Karpas-422 (cell line): ENCODE results near the gene IL18BP. TPM values are rescaled to one million over a fixed set of nuclear protein-coding genes. Genes with fewer than 3 reads are reported as not detected.

Experiments
- DNase-seq: peaks from one replicate; pipeline ENCODE4 v3.0.0-alpha.2; 2015
- H2AFZ ChIP-seq: fragments of 200-600 bp; sonication (generic); 2 replicates; pipeline ENCODE4 v1.6.1; 2014; ENCODE audit warnings: antibody characterized with exemption, low read length, mixed read lengths
- H3K27ac ChIP-seq: fragments of 200-600 bp; sonication (generic); 2 replicates; pipeline ENCODE4 v1.5.1; 2014; ENCODE audit warnings: mild to moderate bottlenecking, low read length, moderate library complexity
- H3K27me3 ChIP-seq: fragments of 200-600 bp; sonication (generic); 2 replicates; pipeline ENCODE4 v1.6.1; 2014; ENCODE audit warnings: low read length, mixed read lengths
- H3K36me3 ChIP-seq: fragments of 200-600 bp; sonication (generic); 2 replicates; pipeline ENCODE4 v1.6.1; 2014; ENCODE audit warnings: low read length, mixed read lengths; ENCODE audit not compliant: insufficient read depth
- H3K4me1 ChIP-seq: fragments of 200-600 bp; sonication (generic); 2 replicates; pipeline ENCODE4 v1.6.1; 2014; ENCODE audit warnings: mild to moderate bottlenecking, low read length, mixed read lengths
- H3K4me2 ChIP-seq: fragments of 200-600 bp; sonication (generic); 2 replicates; pipeline ENCODE4 v1.6.1; 2014; ENCODE audit warnings: low read length, low read depth, mild to moderate bottlenecking; ENCODE audit not compliant: poor library complexity, severe bottlenecking
- H3K4me3 ChIP-seq: fragments of 200-600 bp; sonication (generic); 2 replicates; pipeline ENCODE4 v1.5.1; 2014; ENCODE audit warnings: mild to moderate bottlenecking, antibody characterized with exemption, low read length, mixed read lengths
- H3K79me2 ChIP-seq: fragments of 200-600 bp; sonication (generic); 2 replicates; pipeline ENCODE4 v1.6.1; 2014; ENCODE audit warnings: mild to moderate bottlenecking, low read length, mixed read lengths
- H3K9ac ChIP-seq: fragments of 200-600 bp; sonication (generic); 2 replicates; pipeline ENCODE4 v1.6.0; 2014; ENCODE audit warnings: low read length
- H3K9me2 ChIP-seq: fragments of 200-600 bp; sonication (generic), shearing (Covaris generic); replicated peaks from 2 replicates; pipeline ENCODE4 v1.6.0; 2014; ENCODE audit warnings: mild to moderate bottlenecking, low read length, moderate library complexity; ENCODE audit not compliant: insufficient read depth
- H3K9me3 ChIP-seq: fragments of 300-700, 200-600 bp; sonication (generic); 2 replicates; pipeline ENCODE4 v1.6.1; 2014; ENCODE audit warnings: low read length, mixed read lengths
- H4K20me1 ChIP-seq: fragments of 200-600 bp; sonication (generic); 2 replicates; pipeline ENCODE4 v1.6.1; 2014; ENCODE audit warnings: mild to moderate bottlenecking, antibody characterized with exemption, low read length, low read depth; ENCODE audit not compliant: insufficient read depth
- total RNA-seq: library from RNA; depleted of rRNA; stranded (reverse); fragments of >200 nt; shearing (Covaris generic); gene quantifications from 2 replicates; pipeline ENCODE4 v1.2.3, GENCODE V29; 2014; ENCODE audit warnings: low replicate concordance

Gene IL18BP
- total RNA-seq, 1 experiment from 2014 or later: 5.4 TPM

DNA sequence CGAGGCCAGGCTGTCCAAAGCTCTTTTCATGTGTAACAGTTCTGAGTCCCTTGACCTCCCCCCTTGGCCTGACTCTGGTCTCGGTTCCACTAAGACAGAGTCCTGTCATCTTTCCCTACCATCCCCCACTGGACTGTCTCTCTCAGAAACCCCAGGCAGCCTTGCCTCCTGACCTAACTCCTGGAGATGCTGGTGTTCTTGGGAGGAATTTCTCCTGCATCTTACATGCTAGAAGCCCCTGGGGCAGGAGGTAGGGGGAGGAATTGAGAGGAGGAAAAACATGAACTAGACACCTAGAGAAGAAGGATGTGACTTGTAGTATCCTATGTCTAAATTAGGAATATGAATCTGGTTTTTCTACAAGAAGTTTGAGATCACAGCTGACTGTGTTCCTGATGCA is 648 bp upstream of the IL18BP start:
- Histone ChIP-seq H2AFZ (no peak overlapping the region), H3K4me2 (no peak overlapping the region), H3K27me3 (no peaks in the 10 kb centered on the region), H3K9ac (no peak overlapping the region), H3K79me2 (no peaks in the 10 kb centered on the region), H3K27ac (no peak overlapping the region), H3K36me3 (peaks cover 6% of the 10 kb centered on the region; the same call in 1 of the 2 replicates), H3K9me3 (no peaks in the 10 kb centered on the region), H3K9me2 (no peaks in the 10 kb centered on the region), H4K20me1 (no peaks in the 10 kb centered on the region), H3K4me1 (peaks cover 22% of the 10 kb centered on the region), H3K4me3 (no peak overlapping the region)
- DNase-seq: no peak

DNA sequence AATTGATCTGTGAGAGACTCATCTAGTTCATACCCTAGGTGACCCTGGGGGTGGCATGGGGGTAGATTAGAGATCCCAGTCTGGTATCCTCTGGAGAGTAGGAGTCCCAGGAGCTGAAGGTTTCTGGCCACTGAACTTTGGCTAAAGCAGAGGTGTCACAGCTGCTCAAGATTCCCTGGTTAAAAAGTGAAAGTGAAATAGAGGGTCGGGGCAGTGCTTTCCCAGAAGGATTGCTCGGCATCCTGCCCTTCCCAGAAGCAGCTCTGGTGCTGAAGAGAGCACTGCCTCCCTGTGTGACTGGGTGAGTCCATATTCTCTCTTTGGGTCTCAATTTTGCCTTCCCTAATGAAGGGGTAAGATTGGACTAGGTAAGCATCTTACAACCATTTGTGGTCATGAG is 653 bp downstream of the IL18BP start:
- H3K9me3 ChIP-seq: no peaks in the 10 kb centered on the region
- DNase-seq: no peak
- peaks cover 8% of the 10 kb centered on the region; the same call in 1 of the 2 replicates for H3K36me3 ChIP-seq
- H3K4me1 ChIP-seq: peaks cover 13% of the 10 kb centered on the region
- no peak overlapping the region for H3K27ac ChIP-seq
- H3K27me3 ChIP-seq: no peaks in the 10 kb centered on the region
- no peaks in the 10 kb centered on the region for H3K9me2 ChIP-seq
- H3K9ac ChIP-seq: no peak overlapping the region
- H3K79me2 ChIP-seq: no peaks in the 10 kb centered on the region
- H3K4me3 ChIP-seq: no peak overlapping the region
- H4K20me1 ChIP-seq: no peaks in the 10 kb centered on the region
- H2AFZ ChIP-seq: no peak overlapping the region
- no peak overlapping the region for H3K4me2 ChIP-seq

- Histone ChIP-seq H2AFZ (no peak overlapping the region), H3K4me3 (no peak overlapping the region), H3K27me3 (no peaks in the 10 kb centered on the region), H3K4me1 (peaks cover 14% of the 10 kb centered on the region), H3K79me2 (no peaks in the 10 kb centered on the region), H3K9me2 (no peaks in the 10 kb centered on the region), H3K27ac (no peak overlapping the region), H3K36me3 (peaks cover 9% of the 10 kb centered on the region; the same call in 1 of the 2 replicates), H4K20me1 (peaks cover under 1% of the 10 kb centered on the region; the same call in 1 of the 2 replicates), H3K9ac (no peak overlapping the region), H3K9me3 (no peaks in the 10 kb centered on the region), H3K4me2 (no peak overlapping the region)
- DNase-seq: no peak
These were observed 1.1 kb downstream of the IL18BP start for GRCh38 chr11:71999798-72000197.

DNA sequence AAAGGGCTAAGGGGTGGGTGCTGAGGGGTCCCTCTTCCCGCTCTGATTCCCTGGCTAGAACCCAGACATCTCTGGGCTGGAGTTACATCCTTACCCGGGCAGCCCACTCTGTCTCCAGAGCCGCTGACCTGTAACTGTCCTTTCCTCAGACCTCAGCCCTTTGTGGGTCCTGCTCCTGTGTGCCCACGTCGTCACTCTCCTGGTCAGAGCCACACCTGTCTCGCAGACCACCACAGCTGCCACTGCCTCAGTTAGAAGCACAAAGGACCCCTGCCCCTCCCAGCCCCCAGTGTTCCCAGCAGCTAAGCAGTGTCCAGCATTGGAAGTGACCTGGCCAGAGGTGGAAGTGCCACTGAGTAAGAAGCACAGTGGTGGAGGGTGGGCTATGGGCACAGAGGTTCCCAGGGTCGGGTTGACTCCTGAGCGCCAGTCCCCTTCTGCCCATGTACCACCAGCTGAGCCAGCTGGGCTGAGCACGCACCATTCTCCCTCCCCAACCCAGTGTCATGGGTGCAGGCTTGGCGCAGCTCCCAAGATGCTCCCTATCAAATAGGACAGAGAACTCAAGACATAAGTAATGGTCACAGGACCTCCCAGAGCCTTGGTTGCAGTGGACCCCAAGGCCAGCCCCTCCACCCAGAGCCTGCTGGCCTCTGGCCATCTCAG is 1.6 kb downstream of the IL18BP start:
- Histone ChIP-seq H3K27me3 (no peaks in the 10 kb centered on the region), H3K9me2 (no peaks in the 10 kb centered on the region), H3K9ac (no peak overlapping the region), H3K9me3 (no peaks in the 10 kb centered on the region), H3K4me3 (no peak overlapping the region), H3K4me1 (peaks cover 19% of the 10 kb centered on the region), H3K36me3 (peaks cover 9% of the 10 kb centered on the region; the same call in 1 of the 2 replicates), H3K4me2 (no peak overlapping the region), H4K20me1 (peaks cover 3% of the 10 kb centered on the region; the same call in 1 of the 2 replicates), H2AFZ (no peak overlapping the region), H3K79me2 (no peaks in the 10 kb centered on the region), H3K27ac (no peak overlapping the region)
- DNase-seq: no peak

GRCh38 chr11:72001285-72001684 is 2.6 kb downstream of the IL18BP start:
- Histone ChIP-seq H3K4me1 (peaks cover 21% of the 10 kb centered on the region), H3K27me3 (no peaks in the 10 kb centered on the region), H4K20me1 (peaks cover 3% of the 10 kb centered on the region; the same call in 1 of the 2 replicates), H3K9me2 (no peaks in the 10 kb centered on the region), H3K36me3 (peaks cover 9% of the 10 kb centered on the region; the same call in 1 of the 2 replicates), H3K79me2 (no peaks in the 10 kb centered on the region), H3K9me3 (no peaks in the 10 kb centered on the region), H3K27ac (no peak overlapping the region), H3K4me3 (no peak overlapping the region), H2AFZ (no peak overlapping the region), H3K9ac (no peak overlapping the region), H3K4me2 (no peak overlapping the region)
- DNase-seq: no peak

- Histone ChIP-seq H2AFZ (no peak overlapping the region), H3K4me3 (no peak overlapping the region), H3K36me3 (peaks cover 9% of the 10 kb centered on the region), H3K9ac (no peak overlapping the region), H4K20me1 (peaks cover 3% of the 10 kb centered on the region; the same call in 1 of the 2 replicates), H3K27ac (no peak overlapping the region), H3K9me2 (no peaks in the 10 kb centered on the region), H3K4me2 (no peak overlapping the region), H3K9me3 (no peaks in the 10 kb centered on the region), H3K27me3 (no peaks in the 10 kb centered on the region), H3K79me2 (no peaks in the 10 kb centered on the region), H3K4me1 (peaks cover 21% of the 10 kb centered on the region)
- no peak for DNase-seq
These were observed 3.3 kb downstream of the IL18BP start for GRCh38 chr11:72001834-72002591.

GRCh38 chr11:72002841-72003775 is 4.4 kb downstream of the IL18BP start:
- Histone ChIP-seq H2AFZ (no peak overlapping the region), H3K4me3 (no peak overlapping the region), H3K9me3 (no peaks in the 10 kb centered on the region), H3K36me3 (peaks cover 9% of the 10 kb centered on the region), H3K27me3 (no peaks in the 10 kb centered on the region), H3K4me2 (no peak overlapping the region), H3K9ac (no peak overlapping the region), H3K9me2 (no peaks in the 10 kb centered on the region), H3K27ac (no peak overlapping the region), H3K79me2 (no peaks in the 10 kb centered on the region), H3K4me1 (peaks cover 21% of the 10 kb centered on the region), H4K20me1 (peaks cover 3% of the 10 kb centered on the region; the same call in 1 of the 2 replicates)
- DNase-seq: no peak
